Bronchial epithelial cell (primary cell): ENCODE data around the gene PAOX. TPM values are rescaled to one million over a fixed set of nuclear protein-coding genes. Genes with fewer than 3 reads are reported as not detected.

Source experiments
- DNase-seq: peaks from one replicate; pipeline ENCODE4 v3.0.0-alpha.2; 2010; ENCODE audit warnings: low read depth
- FAIRE-seq: peaks from 2 replicates; lab custom pipeline; 2011; peaks lifted over from hg19 to GRCh38; lab: Jason Lieb, UNC
- H3K27me3 ChIP-seq: 2 replicates; pipeline ENCODE4 v1.5.1; 2011; ENCODE audit warnings: low read length; ENCODE audit not compliant: control insufficient read depth, insufficient read depth
- H3K36me3 ChIP-seq: 2 replicates; pipeline ENCODE4 v1.5.1; 2011; ENCODE audit warnings: low read length; ENCODE audit not compliant: control insufficient read depth, insufficient read depth
- H3K4me3 ChIP-seq: 2 replicates; pipeline ENCODE4 v1.5.1; 2011; ENCODE audit warnings: mild to moderate bottlenecking, low read depth, low read length, control low read depth
- total RNA-seq: library from RNA; depleted of rRNA; stranded (reverse); fragments of >200 nt; gene quantifications from 2 replicates; pipeline ENCODE4 v1.2.1, GENCODE V29; 2014
- TF ChIP-seq, protein P1 (sequence below): IDR thresholded peaks from 2 replicates; pipeline ENCODE4 v1.5.1; 2011; ENCODE audit warnings: mild to moderate bottlenecking, moderate library complexity, low read length, control low read depth, inconsistent platforms; ENCODE audit not compliant: insufficient read depth, severe bottlenecking

PAOX gene
- total RNA-seq, 1 donor from 2014 or later = 5.0 TPM

DNA sequence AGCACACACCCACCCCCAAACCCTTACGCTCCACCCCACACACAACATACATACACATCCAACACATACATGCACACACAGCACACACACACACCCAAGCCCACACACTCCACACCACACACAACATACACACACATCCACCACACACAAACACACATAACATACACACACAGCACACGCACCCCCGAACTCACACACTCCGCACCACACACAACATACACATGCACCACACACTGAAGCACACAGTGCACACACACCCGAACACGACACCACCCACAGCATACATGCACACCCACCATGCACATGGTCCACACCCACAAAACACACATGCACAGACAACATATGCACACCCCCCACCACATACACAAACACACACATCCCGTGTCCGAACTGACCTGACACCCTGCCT is 29.9 kb upstream of the PAOX start:
- TF ChIP-seq, protein P1, sequence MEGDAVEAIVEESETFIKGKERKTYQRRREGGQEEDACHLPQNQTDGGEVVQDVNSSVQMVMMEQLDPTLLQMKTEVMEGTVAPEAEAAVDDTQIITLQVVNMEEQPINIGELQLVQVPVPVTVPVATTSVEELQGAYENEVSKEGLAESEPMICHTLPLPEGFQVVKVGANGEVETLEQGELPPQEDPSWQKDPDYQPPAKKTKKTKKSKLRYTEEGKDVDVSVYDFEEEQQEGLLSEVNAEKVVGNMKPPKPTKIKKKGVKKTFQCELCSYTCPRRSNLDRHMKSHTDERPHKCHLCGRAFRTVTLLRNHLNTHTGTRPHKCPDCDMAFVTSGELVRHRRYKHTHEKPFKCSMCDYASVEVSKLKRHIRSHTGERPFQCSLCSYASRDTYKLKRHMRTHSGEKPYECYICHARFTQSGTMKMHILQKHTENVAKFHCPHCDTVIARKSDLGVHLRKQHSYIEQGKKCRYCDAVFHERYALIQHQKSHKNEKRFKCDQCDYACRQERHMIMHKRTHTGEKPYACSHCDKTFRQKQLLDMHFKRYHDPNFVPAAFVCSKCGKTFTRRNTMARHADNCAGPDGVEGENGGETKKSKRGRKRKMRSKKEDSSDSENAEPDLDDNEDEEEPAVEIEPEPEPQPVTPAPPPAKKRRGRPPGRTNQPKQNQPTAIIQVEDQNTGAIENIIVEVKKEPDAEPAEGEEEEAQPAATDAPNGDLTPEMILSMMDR = no peak
- peak; percentile 92 for FAIRE-seq
- H3K4me3 ChIP-seq = no peak overlapping the region
- DNase-seq = no peak
- no peaks in the 10 kb centered on the region for H3K27me3 ChIP-seq
- no peaks in the 10 kb centered on the region for H3K36me3 ChIP-seq

DNA sequence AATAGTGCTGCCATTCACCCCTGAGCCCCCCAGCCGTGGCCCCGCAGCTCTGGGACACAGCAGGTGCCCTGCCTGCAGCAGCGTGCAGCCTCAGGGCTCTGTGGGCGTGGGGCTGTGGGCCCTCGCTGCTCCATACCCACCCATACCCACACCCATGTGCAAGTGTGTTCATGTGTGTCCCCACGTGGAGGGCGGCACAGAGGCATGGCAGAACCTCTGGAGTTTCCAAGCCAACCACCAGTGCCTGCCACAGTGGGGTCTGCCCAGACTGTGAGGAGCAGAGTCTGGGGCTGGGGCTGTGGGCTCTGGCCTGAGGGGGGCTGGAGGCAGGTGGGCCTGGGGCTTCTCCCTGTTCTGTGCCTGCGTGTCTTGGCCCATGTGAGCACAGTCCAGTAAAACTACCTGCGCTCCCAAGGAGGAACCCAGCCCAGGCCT is 29.5 kb upstream of the PAOX start:
- FAIRE-seq = no peak
- Histone ChIP-seq H3K4me3 (no peak overlapping the region), H3K36me3 (no peaks in the 10 kb centered on the region), H3K27me3 (no peaks in the 10 kb centered on the region)
- no peak for DNase-seq
- TF ChIP-seq, protein P1 = no peak

DNA sequence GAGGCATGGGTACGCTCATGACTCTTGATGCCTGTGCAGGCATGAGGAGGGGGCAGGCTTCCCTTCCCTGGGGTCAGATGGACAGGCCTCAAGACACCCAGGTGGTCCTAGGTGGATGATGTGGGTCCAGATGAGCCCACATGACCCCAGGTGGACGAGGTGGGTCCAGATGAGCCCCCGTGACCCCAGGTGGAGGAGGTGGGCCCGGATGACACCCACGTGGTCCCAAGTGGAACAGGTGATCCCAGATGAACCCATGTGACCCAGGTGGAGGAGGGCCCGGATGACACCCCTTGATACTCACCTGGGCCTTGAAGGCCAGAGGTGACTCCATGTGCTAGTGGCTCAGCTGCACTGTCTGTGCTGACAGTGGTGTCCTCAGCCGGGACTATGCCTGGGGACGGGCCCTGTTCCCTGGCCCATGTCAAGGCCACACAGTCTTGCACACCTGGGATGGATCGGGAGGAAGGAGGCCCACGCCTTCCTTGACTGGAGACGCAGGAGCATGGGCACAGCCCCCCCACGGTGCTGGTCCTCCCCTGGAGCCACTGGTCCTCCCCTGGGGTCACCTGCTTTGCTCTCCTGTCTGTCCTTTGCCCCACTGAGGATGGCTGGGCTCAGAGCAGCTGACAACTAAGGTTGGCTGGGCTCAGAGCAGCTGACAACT is 28.6 kb upstream of the PAOX start:
- FAIRE-seq = no peak
- Histone ChIP-seq H3K36me3 (no peaks in the 10 kb centered on the region), H3K27me3 (no peaks in the 10 kb centered on the region), H3K4me3 (no peak overlapping the region)
- DNase-seq = no peak
- TF ChIP-seq, protein P1 = no peak

DNA sequence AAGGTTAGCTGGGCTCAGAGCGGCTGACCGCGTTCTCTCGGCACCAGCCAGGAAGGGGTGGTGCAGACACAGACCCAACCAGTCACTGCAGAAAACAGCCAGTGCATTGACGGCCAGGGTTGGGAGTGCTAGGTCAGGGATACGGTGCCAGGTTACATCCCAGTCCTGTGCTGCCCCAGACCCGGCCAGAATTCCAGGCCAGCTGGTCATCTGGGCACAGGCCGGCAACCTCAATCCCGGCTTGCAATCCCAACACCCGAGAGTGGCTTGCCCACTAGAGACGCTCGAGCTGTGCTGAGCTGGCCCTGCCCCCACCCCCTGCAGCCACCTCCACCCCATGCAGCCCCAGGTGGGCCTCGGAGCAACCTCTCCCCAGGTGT is 28.1 kb upstream of the PAOX start:
- H3K4me3 ChIP-seq = no peak overlapping the region
- no peaks in the 10 kb centered on the region for H3K27me3 ChIP-seq
- FAIRE-seq (no peak), DNase-seq (no peak)
- TF ChIP-seq, protein P1 = no peak
- H3K36me3 ChIP-seq = no peaks in the 10 kb centered on the region

DNA sequence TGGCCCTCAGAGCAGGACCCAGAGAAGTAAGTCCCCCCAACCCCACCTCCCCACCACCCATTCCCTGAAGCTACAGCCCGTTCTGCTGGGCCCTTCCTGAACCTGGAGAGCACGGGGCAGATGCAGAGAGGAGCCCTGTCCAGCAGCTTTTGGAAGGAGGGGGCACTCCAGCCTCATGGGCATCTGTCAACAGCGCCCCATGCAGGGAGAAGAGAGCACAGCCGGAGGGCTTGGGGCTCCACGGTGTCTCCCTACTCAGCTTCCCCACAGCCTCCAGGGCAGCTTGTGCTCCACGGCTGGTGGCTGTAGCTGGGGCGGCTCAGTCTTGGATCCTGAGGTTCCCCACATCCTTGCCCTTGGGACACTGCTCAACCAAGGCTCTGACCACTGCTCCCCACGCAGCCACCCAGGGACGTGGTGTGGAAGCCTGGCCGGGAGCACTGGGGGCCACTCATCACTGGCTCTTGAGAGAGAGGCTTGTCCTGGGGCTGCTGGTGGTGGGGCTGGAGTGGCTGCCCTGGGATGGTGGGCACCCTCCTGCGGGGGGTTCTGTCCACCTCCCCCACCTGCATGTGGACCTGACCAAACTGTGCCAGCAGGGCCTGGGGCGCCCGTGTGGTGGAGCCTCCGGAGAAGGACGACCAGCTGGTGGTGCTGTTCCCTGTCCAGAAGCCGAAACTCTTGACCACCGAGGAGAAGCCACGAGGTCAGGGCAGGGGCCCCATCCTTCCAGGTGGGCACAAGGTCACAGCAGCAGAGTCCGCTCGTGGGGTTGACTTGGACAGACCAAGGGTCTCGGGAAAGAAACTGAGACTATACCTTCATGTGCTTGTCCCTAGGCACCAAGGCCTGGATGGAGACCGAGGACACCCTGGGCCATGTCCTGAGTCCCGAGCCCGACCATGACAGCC is 27.4 kb upstream of the PAOX start:
- H3K27me3 ChIP-seq = no peaks in the 10 kb centered on the region
- FAIRE-seq = no peak
- TF ChIP-seq, protein P1 = no peak
- no peaks in the 10 kb centered on the region for H3K36me3 ChIP-seq
- DNase-seq = no peak
- no peak overlapping the region for H3K4me3 ChIP-seq
